CD14-positive monocyte (primary cell): ENCODE data around the gene SLF2. TPM values are rescaled to one million over a fixed set of nuclear protein-coding genes. Genes with fewer than 3 reads are reported as not detected.

Experiments
- DNase-seq, 3 donors: peaks; one replicate each; pipeline ENCODE4 v3.0.0-alpha.2; 2011 to 2022
- H2AFZ ChIP-seq: 2 replicates; pipeline ENCODE4 v1.6.0; 2012; ENCODE audit warnings: mild to moderate bottlenecking, low read depth, low read length, inconsistent platforms; ENCODE audit not compliant: insufficient read depth, poor library complexity, severe bottlenecking
- H3K27ac ChIP-seq, 2 donors: 1 replicate in 1 of 2; 2 replicates in 1 of 2; pipeline ENCODE4 v1.5.1; 2012 to 2013; ENCODE audit warnings: low read length in 2 of 2, control low read depth in 1 of 2, inconsistent platforms in 1 of 2, low read depth in 1 of 2, mild to moderate bottlenecking in 1 of 2
- H3K27me3 ChIP-seq, 2 donors: one replicate each; pipeline versions ENCODE4 v1.6.0 to v1.6.1; 2011 to 2013; ENCODE audit warnings: low read length in 2 of 2; ENCODE audit not compliant: control insufficient read depth in 2 of 2, insufficient read depth in 2 of 2
- H3K36me3 ChIP-seq, 2 donors: replicated peaks in 1 of 2; 1 replicate in 1 of 2; 2 replicates in 1 of 2; pipeline versions ENCODE4 v1.5.1 to v1.6.1; 2012 to 2013; ENCODE audit warnings: low read length in 2 of 2, control low read depth in 1 of 2, inconsistent platforms in 1 of 2, mild to moderate bottlenecking in 1 of 2; ENCODE audit not compliant: insufficient read depth in 2 of 2, control insufficient read depth in 1 of 2
- H3K4me1 ChIP-seq, 2 donors: 1 replicate in 1 of 2; 2 replicates in 1 of 2; pipeline versions ENCODE4 v1.5.1 to v1.6.1; 2012 to 2013; ENCODE audit warnings: low read length in 2 of 2, control low read depth in 1 of 2, inconsistent platforms in 1 of 2, mild to moderate bottlenecking in 1 of 2, moderate library complexity in 1 of 2; ENCODE audit not compliant: insufficient read depth in 2 of 2, control insufficient read depth in 1 of 2
- H3K4me2 ChIP-seq: replicated peaks from 2 replicates; pipeline ENCODE3; 2012; ENCODE audit warnings: low read length, moderate library complexity, mild to moderate bottlenecking; ENCODE audit not compliant: poor library complexity, severe bottlenecking; ENCODE audit errors: extremely low read depth
- H3K4me3 ChIP-seq, 3 experiments: fragments of 200-600 bp in 1 of 3; sonication (generic) in 1 of 3; replicated peaks in 1 of 3; 1 replicate in 2 of 3; 2 replicates in 1 of 3; pipeline ENCODE4 v1.5.1; 2011 to 2013; ENCODE audit warnings: low read length in 3 of 3, mild to moderate bottlenecking in 3 of 3, control low read depth in 2 of 3, low read depth in 2 of 3, inconsistent platforms in 1 of 3, moderate library complexity in 1 of 3
- H3K79me2 ChIP-seq: 2 replicates; pipeline ENCODE4 v1.6.0; 2012; ENCODE audit warnings: mild to moderate bottlenecking, control low read depth, inconsistent platforms, low read length, moderate library complexity; ENCODE audit not compliant: insufficient read depth
- H3K9ac ChIP-seq: 2 replicates; pipeline ENCODE4 v1.6.0; 2017; ENCODE audit warnings: low read length, mild to moderate bottlenecking; ENCODE audit not compliant: insufficient read depth, poor library complexity, severe bottlenecking
- H3K9me3 ChIP-seq, 2 donors: replicated peaks in 1 of 2; 1 replicate in 1 of 2; 2 replicates in 1 of 2; pipeline versions ENCODE4 v1.5.1 to v1.6.1; 2012 to 2013; ENCODE audit warnings: low read length in 2 of 2, control low read depth in 1 of 2; ENCODE audit not compliant: control insufficient read depth in 1 of 2, insufficient read depth in 1 of 2
- H4K20me1 ChIP-seq: 2 replicates; pipeline ENCODE4 v1.6.0; 2012; ENCODE audit warnings: mild to moderate bottlenecking, low read length, control low read depth, moderate library complexity; ENCODE audit not compliant: insufficient read depth
- H3K27ac Mint-ChIP-seq, 7 donors: one replicate each; pipeline ENCODE4 v1.8.0; 2020; ENCODE audit warnings: mild to moderate bottlenecking in 7 of 7, mixed read lengths in 7 of 7, moderate library complexity in 6 of 7, inconsistent platforms in 2 of 7
- H3K27me3 Mint-ChIP-seq, 3 donors: one replicate each; pipeline ENCODE4 v1.8.0; 2021 to 2022; ENCODE audit warnings: low read depth in 3 of 3, mild to moderate bottlenecking in 3 of 3, mixed read lengths in 3 of 3, moderate library complexity in 3 of 3, inconsistent platforms in 1 of 3
- H3K36me3 Mint-ChIP-seq, 2 donors: one replicate each; pipeline ENCODE4 v1.8.0; 2020; ENCODE audit warnings: mixed read lengths in 2 of 2, inconsistent platforms in 1 of 2, mild to moderate bottlenecking in 1 of 2
- H3K4me1 Mint-ChIP-seq: one replicate; pipeline ENCODE4 v1.8.0; 2020; ENCODE audit warnings: mild to moderate bottlenecking, mixed read lengths
- H3K4me3 Mint-ChIP-seq, 2 donors: one replicate each; pipeline ENCODE4 v1.8.0; 2020; ENCODE audit warnings: mild to moderate bottlenecking in 2 of 2, mixed read lengths in 2 of 2, moderate library complexity in 1 of 2
- H3K9me3 Mint-ChIP-seq, 7 donors: one replicate each; pipeline ENCODE4 v1.8.0; 2020 to 2022; ENCODE audit warnings: mixed read lengths in 7 of 7, mild to moderate bottlenecking in 6 of 7, moderate library complexity in 6 of 7, inconsistent platforms in 2 of 7
- WGBS: methylation state at CpG from one replicate; pipeline ENCODE4 v1.1.5; 2013; ENCODE audit warnings: missing lambda C conversion rate; ENCODE audit not compliant: insufficient coverage; 5-methylcytosine and 5-hydroxymethylcytosine counted together
- intact Hi-C, 2 donors: fragments of 100-400 bp; cut with micrococcal nuclease; formaldehyde crosslinking; loops; one replicate each; pipeline versions ENCODE4 v1.15.0 to v1.15.1; 2023
- polyA plus RNA-seq, 3 donors: library from polyadenylated mRNA; depleted of rRNA in 1 of 3; unstranded in 2 of 3; stranded (reverse) in 1 of 3; fragments of 300-500 nt in 2 of 3; fragments of >200 nt in 1 of 3; fragmentation: Illumina TruSeq in 2 of 3; gene quantifications; 1 replicate in 2 of 3; 2 replicates in 1 of 3; pipeline ENCODE4 v1.2.3, GENCODE V29; 2012 to 2021
- TF ChIP-seq, protein P1 (sequence below): fragments of 200-600 bp; IDR thresholded peaks from one replicate; pipeline ENCODE4 v1.8.0; 2022; ENCODE audit warnings: antibody characterized with exemption, mild to moderate bottlenecking

The SLF2 gene
- polyA plus RNA-seq, 3 donors, result 5.8 to 11.3 (median 6.4) TPM

DNA sequence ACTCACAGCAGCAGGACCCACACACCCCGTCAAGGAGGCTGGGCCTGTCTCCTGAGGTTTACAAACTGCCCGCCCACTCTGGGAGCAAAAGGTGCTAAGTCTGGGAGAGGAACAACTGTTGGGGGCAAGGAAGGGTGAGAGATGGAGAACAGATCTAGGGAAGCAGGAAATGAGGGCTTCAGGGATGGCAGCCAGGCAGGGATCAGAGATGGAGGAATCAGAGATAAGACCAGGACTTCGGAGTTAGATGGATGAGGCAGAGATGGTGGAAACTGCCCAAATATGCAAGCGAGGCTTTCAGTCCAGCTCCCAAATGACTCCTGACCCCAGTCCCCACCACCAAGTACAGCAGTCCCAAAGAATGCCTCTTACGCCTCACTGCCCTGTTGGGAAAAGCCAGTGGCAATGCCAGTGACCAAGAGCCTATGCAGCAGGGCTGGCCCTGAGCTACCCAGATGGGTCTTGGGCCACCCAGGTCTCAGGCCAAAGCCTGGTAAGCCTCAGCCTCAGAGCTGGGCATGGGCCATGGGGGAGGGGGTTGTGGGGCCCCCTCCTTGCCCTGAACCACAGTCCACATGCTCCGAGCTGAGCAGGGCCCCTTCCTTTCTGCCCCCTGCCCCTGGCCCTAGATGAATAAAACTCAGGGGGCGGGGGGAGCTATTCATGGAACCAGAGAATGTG, 39.5 kb upstream of the SLF2 start:
- H3K4me3 ChIP-seq, result no peak overlapping the region
- H3K4me3 Mint-ChIP-seq, result no peak overlapping the region
- no peak overlapping the region for H3K4me2 ChIP-seq
- H4K20me1 ChIP-seq, result no peaks in the 10 kb centered on the region
- no peaks in the 10 kb centered on the region for H3K4me1 ChIP-seq
- no peaks in the 10 kb centered on the region for H3K9me3 Mint-ChIP-seq
- H3K36me3 ChIP-seq, result no peaks in the 10 kb centered on the region
- H3K27ac Mint-ChIP-seq, result no peak overlapping the region
- no peaks in the 10 kb centered on the region for H3K79me2 ChIP-seq
- WGBS, result 92% methylated on average over 4 of the region's 7 CpGs
- TF ChIP-seq, protein P1, sequence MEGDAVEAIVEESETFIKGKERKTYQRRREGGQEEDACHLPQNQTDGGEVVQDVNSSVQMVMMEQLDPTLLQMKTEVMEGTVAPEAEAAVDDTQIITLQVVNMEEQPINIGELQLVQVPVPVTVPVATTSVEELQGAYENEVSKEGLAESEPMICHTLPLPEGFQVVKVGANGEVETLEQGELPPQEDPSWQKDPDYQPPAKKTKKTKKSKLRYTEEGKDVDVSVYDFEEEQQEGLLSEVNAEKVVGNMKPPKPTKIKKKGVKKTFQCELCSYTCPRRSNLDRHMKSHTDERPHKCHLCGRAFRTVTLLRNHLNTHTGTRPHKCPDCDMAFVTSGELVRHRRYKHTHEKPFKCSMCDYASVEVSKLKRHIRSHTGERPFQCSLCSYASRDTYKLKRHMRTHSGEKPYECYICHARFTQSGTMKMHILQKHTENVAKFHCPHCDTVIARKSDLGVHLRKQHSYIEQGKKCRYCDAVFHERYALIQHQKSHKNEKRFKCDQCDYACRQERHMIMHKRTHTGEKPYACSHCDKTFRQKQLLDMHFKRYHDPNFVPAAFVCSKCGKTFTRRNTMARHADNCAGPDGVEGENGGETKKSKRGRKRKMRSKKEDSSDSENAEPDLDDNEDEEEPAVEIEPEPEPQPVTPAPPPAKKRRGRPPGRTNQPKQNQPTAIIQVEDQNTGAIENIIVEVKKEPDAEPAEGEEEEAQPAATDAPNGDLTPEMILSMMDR, result no peak
- no peak overlapping the region for H3K9ac ChIP-seq
- no peaks in the 10 kb centered on the region for H3K4me1 Mint-ChIP-seq
- H2AFZ ChIP-seq, result no peak overlapping the region
- intact Hi-C loops, result no loop called here
- H3K27me3 ChIP-seq, result no peaks in the 10 kb centered on the region
- no peak overlapping the region for H3K27ac ChIP-seq
- no peaks in the 10 kb centered on the region for H3K36me3 Mint-ChIP-seq
- H3K27me3 Mint-ChIP-seq, result peaks cover 9 to 14% (median 13%) of the 10 kb centered on the region in 3 donors
- DNase-seq, result no peak
- H3K9me3 ChIP-seq, result no peaks in the 10 kb centered on the region

DNA sequence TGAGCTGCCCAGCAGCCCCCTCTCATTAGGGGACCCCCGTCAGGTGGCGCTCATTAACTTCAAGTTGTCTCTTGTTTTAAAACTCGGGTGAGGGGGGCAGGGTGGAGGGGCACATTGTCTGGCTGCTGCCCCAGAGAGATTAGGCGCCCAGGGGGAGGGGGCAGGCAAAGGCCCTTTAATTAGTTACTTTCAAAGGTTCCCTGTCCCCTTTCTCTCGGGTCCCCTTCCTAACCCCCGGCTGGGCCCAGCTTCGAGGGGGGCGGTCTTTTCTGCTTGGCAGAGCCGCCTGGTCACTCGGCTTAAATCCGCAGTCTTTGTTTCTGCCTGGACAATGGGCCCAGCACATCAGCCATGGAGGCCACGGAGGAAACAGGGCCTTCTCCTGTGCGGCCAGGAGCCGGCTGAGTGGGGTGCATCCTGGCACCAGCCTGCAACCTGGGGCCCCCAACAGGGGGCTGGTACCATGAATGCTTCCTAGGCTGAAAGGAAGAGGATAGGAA, 38.9 kb upstream of the SLF2 start:
- Histone ChIP-seq H3K27me3 (no peaks in the 10 kb centered on the region), H3K4me1 (no peaks in the 10 kb centered on the region), H3K4me3 (no peak overlapping the region), H3K36me3 (no peaks in the 10 kb centered on the region), H4K20me1 (no peaks in the 10 kb centered on the region), H2AFZ (no peak overlapping the region), H3K4me2 (no peak overlapping the region), H3K79me2 (no peaks in the 10 kb centered on the region), H3K9me3 (no peaks in the 10 kb centered on the region), H3K9ac (no peak overlapping the region), H3K27ac (no peak overlapping the region)
- TF ChIP-seq, protein P1, result no peak
- WGBS, result 77% methylated on average over 10 of the region's 14 CpGs
- Mint-ChIP-seq H3K4me3 (no peak overlapping the region), H3K36me3 (no peaks in the 10 kb centered on the region), H3K9me3 (no peaks in the 10 kb centered on the region), H3K27ac (no peak overlapping the region), H3K4me1 (no peaks in the 10 kb centered on the region), H3K27me3 (peaks cover 9 to 17% (median 10%) of the 10 kb centered on the region in 3 donors)
- no peak for DNase-seq
- intact Hi-C loops, result no loop called here
